HepG2 (cell line): ENCODE measurements around the gene ZDHHC18. TPM values are rescaled to one million over a fixed set of nuclear protein-coding genes. Genes with fewer than 3 reads are reported as not detected.

ENCODE experiments used
- ATF5 ChIP-seq: sonication (generic); formaldehyde crosslinking; IDR thresholded peaks from 2 replicates; pipeline ENCODE4 v1.4.0; 2020; ENCODE audit warnings: mild to moderate bottlenecking, low read depth, missing genetic modification reagents
- GATAD2A ChIP-seq: IDR thresholded peaks from 2 replicates; pipeline ENCODE4 v1.6.1; 2016
- KDM5B ChIP-seq: sonication (generic); formaldehyde crosslinking; IDR thresholded peaks from 2 replicates; pipeline ENCODE4 v1.4.0; 2020; ENCODE audit warnings: missing genetic modification reagents, mild to moderate bottlenecking, borderline replicate concordance
- MZF1 ChIP-seq: sonication (generic); formaldehyde crosslinking; IDR thresholded peaks from 2 replicates; pipeline ENCODE4 v1.8.1; 2023; ENCODE audit warnings: mild to moderate bottlenecking, missing genetic modification reagents, borderline replicate concordance
- RAD21 ChIP-seq: fragments of 450-650 bp; formaldehyde crosslinking; IDR thresholded peaks from 2 replicates; pipeline ENCODE4 v1.5.0; 2020; ENCODE audit warnings: mild to moderate bottlenecking
- SSRP1 ChIP-seq: IDR thresholded peaks from 2 replicates; pipeline ENCODE4 v1.6.1; 2016; ENCODE audit warnings: control low read depth
- SYNCRIP ChIP-seq: fragments of 200-400 bp; formaldehyde crosslinking; IDR thresholded peaks from 2 replicates; pipeline ENCODE4 v1.6.1; 2018; ENCODE audit warnings: mild to moderate bottlenecking, low read depth, low read length; ENCODE audit not compliant: insufficient read depth
- TARDBP ChIP-seq: sonication (generic); formaldehyde crosslinking; IDR thresholded peaks from 2 replicates; pipeline ENCODE4 v1.8.0; 2022; ENCODE audit warnings: mild to moderate bottlenecking, missing genetic modification reagents
- ZBTB21 ChIP-seq: sonication (generic); formaldehyde crosslinking; IDR thresholded peaks from 2 replicates; pipeline ENCODE4 v1.4.0; 2020; ENCODE audit warnings: missing genetic modification reagents
- ZNF33B ChIP-seq: sonication (generic); formaldehyde crosslinking; IDR thresholded peaks from 2 replicates; pipeline ENCODE4 v1.5.1; 2020; ENCODE audit warnings: mild to moderate bottlenecking, missing genetic modification reagents
- ZNF512 ChIP-seq: sonication (generic); formaldehyde crosslinking; IDR thresholded peaks from 2 replicates; pipeline ENCODE4 v1.4.0; 2020; ENCODE audit warnings: mild to moderate bottlenecking, missing genetic modification reagents
- ZNF512B ChIP-seq: sonication (generic); formaldehyde crosslinking; IDR thresholded peaks from 2 replicates; pipeline ENCODE4 v1.5.1; 2020; ENCODE audit warnings: missing genetic modification reagents, mild to moderate bottlenecking, borderline replicate concordance
- ZNF598 ChIP-seq: sonication (generic); formaldehyde crosslinking; IDR thresholded peaks from 2 replicates; pipeline ENCODE4 v1.5.1; 2020; ENCODE audit warnings: mild to moderate bottlenecking, missing genetic modification reagents, borderline replicate concordance
- ZSCAN25 ChIP-seq: sonication (generic); formaldehyde crosslinking; IDR thresholded peaks from 2 replicates; pipeline ENCODE4 v1.8.0; 2022; ENCODE audit warnings: mild to moderate bottlenecking, missing genetic modification reagents
- polyA plus RNA-seq, 8 experiments: library from polyadenylated mRNA; depleted of rRNA in 3 of 8; stranded (reverse) in 7 of 8; unstranded in 1 of 8; fragments of >200 nt; fragmentation: Illumina TruSeq in 4 of 8; extraction: Trizol in 4 of 8; gene quantifications; 2 replicates each; pipeline versions ENCODE4 v1.2.1 to v1.2.3, GENCODE V29; 2011 to 2016; ENCODE audit warnings: low read depth in 4 of 8, missing spikeins in 1 of 8, mixed read lengths in 1 of 8; ENCODE audit not compliant: insufficient read depth in 1 of 8
- total RNA-seq, 5 experiments: library from RNA; depleted of rRNA; stranded (reverse); fragments of >200 nt; fragmentation: Illumina TruSeq; extraction: Trizol; gene quantifications; 2 replicates each; pipeline ENCODE4 v1.2.3, GENCODE V29; 2016; ENCODE audit warnings: low read depth in 1 of 5
- TF ChIP-seq, protein P1 (sequence below): sonication (generic); formaldehyde crosslinking; IDR thresholded peaks from 2 replicates; pipeline ENCODE4 v1.4.0; 2020; ENCODE audit warnings: missing genetic modification reagents
- TF ChIP-seq, protein P2 (sequence below): sonication (generic); formaldehyde crosslinking; IDR thresholded peaks from 2 replicates; pipeline ENCODE4 v1.5.1; 2020; ENCODE audit warnings: mild to moderate bottlenecking, missing genetic modification reagents, moderate library complexity

Gene ZDHHC18
- total and polyA plus RNA-seq, 2 of the 13 experiments (the other 11 are each of a cell fraction or from before 2014, with no cell fraction given), result 13.2 to 35.3 TPM

DNA sequence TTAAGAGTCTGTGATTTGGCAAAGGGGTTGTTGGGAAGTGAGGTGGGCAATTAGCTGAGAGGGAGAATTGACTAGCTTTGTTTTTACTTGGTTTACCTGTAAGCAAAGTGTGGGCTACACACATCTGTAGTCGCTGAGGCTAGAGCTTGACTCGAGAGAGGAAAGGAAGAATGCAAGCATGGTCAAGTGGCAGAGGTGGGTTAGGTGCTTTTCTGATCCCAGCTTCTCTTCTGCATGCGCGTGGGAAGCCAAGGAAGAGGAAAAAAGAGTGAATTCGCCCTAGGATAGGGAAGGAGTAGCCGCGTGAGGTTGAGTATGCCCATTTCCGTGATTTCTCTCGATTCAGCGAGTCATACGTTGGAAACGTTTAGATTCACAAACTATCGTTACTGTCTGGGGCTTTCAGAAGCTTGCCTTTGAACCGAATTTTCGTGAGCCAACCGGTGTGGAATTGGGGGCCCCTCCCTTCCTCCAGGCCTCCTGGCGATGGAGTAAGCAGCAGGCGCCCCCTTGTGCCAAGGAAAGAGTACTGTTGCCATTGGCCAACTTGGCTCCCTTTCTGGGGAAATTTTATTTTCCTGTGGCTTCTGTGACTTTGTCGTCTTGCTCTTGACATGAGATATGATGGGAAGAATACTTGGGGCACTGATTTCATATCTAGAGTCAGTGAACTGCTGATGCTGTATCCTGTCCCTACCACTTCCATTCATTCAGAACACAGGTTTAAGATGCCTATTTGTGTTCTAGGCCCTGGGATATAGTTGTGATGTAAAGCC, 37.5 kb upstream of the ZDHHC18 start (continued):
- TF ChIP-seq, protein P1, sequence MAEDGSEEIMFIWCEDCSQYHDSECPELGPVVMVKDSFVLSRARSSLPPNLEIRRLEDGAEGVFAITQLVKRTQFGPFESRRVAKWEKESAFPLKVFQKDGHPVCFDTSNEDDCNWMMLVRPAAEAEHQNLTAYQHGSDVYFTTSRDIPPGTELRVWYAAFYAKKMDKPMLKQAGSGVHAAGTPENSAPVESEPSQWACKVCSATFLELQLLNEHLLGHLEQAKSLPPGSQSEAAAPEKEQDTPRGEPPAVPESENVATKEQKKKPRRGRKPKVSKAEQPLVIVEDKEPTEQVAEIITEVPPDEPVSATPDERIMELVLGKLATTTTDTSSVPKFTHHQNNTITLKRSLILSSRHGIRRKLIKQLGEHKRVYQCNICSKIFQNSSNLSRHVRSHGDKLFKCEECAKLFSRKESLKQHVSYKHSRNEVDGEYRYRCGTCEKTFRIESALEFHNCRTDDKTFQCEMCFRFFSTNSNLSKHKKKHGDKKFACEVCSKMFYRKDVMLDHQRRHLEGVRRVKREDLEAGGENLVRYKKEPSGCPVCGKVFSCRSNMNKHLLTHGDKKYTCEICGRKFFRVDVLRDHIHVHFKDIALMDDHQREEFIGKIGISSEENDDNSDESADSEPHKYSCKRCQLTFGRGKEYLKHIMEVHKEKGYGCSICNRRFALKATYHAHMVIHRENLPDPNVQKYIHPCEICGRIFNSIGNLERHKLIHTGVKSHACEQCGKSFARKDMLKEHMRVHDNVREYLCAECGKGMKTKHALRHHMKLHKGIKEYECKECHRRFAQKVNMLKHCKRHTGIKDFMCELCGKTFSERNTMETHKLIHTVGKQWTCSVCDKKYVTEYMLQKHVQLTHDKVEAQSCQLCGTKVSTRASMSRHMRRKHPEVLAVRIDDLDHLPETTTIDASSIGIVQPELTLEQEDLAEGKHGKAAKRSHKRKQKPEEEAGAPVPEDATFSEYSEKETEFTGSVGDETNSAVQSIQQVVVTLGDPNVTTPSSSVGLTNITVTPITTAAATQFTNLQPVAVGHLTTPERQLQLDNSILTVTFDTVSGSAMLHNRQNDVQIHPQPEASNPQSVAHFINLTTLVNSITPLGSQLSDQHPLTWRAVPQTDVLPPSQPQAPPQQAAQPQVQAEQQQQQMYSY (CRISPR knock-in tag), result no peak
- TF ChIP-seq SSRP1 (no peak), ZNF598 (CRISPR knock-in tag) (no peak), GATAD2A (CRISPR knock-in tag) (no peak; the same call in 1 of the 2 replicates), ZSCAN25 (no peak), TARDBP (no peak), ZNF512 (CRISPR knock-in tag) (no peak), ZNF512B (no peak), SYNCRIP (no peak), MZF1 (CRISPR knock-in tag) (no peak), RAD21 (peak; percentile 96), ZNF33B (no peak), ATF5 (CRISPR knock-in tag) (no peak), ZBTB21 (no peak), KDM5B (no peak)
- TF ChIP-seq, protein P2, sequence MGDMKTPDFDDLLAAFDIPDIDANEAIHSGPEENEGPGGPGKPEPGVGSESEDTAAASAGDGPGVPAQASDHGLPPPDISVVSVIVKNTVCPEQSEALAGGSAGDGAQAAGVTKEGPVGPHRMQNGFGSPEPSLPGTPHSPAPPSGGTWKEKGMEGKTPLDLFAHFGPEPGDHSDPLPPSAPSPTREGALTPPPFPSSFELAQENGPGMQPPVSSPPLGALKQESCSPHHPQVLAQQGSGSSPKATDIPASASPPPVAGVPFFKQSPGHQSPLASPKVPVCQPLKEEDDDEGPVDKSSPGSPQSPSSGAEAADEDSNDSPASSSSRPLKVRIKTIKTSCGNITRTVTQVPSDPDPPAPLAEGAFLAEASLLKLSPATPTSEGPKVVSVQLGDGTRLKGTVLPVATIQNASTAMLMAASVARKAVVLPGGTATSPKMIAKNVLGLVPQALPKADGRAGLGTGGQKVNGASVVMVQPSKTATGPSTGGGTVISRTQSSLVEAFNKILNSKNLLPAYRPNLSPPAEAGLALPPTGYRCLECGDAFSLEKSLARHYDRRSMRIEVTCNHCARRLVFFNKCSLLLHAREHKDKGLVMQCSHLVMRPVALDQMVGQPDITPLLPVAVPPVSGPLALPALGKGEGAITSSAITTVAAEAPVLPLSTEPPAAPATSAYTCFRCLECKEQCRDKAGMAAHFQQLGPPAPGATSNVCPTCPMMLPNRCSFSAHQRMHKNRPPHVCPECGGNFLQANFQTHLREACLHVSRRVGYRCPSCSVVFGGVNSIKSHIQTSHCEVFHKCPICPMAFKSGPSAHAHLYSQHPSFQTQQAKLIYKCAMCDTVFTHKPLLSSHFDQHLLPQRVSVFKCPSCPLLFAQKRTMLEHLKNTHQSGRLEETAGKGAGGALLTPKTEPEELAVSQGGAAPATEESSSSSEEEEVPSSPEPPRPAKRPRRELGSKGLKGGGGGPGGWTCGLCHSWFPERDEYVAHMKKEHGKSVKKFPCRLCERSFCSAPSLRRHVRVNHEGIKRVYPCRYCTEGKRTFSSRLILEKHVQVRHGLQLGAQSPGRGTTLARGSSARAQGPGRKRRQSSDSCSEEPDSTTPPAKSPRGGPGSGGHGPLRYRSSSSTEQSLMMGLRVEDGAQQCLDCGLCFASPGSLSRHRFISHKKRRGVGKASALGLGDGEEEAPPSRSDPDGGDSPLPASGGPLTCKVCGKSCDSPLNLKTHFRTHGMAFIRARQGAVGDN, result no peak
